H1 (cell line): ENCODE measurements around the gene NECAB3. TPM values are rescaled to one million over a fixed set of nuclear protein-coding genes. Genes with fewer than 3 reads are reported as not detected.

ENCODE experiments used
- CTCF ChIA-PET: fragments of 300-600 bp; sonication (Branson Sonifier 250); formaldehyde crosslinking; loops from one replicate; lab custom pipeline; 2021; ENCODE audit not compliant: partially characterized antibody; lab: Charles Lee
- POLR2A ChIA-PET: fragments of 300-600 bp; sonication (Branson Sonifier 250); formaldehyde crosslinking; loops from one replicate; lab custom pipeline; 2021; ENCODE audit warnings: inconsistent platforms; ENCODE audit not compliant: partially characterized antibody; lab: Charles Lee
- DNase-seq, 2 experiments: peaks; one replicate each; pipeline versions ENCODE4 v3.0.0 to v3.0.0-alpha.2; 2010 to 2022; ENCODE audit warnings: low spot score in 2 of 2, low read depth in 1 of 2, mixed read lengths in 1 of 2
- FAIRE-seq: peaks from 2 replicates; lab custom pipeline; 2011; peaks lifted over from hg19 to GRCh38; lab: Jason Lieb, UNC
- H2AFZ ChIP-seq: 2 replicates; pipeline ENCODE4 v1.8.1; 2012; ENCODE audit warnings: low read length, inconsistent platforms
- H2AK5ac ChIP-seq: 2 replicates; pipeline ENCODE4 v1.6.1; 2013; ENCODE audit warnings: low read depth, low read length
- H2BK120ac ChIP-seq: replicated peaks from 2 replicates; pipeline ENCODE3; 2013; ENCODE audit warnings: low read depth, low read length, inconsistent platforms
- H2BK12ac ChIP-seq: 2 replicates; pipeline ENCODE4 v1.6.1; 2013; ENCODE audit warnings: low read depth, low read length
- H2BK15ac ChIP-seq: 2 replicates; pipeline ENCODE4 v1.6.1; 2013; ENCODE audit warnings: low read length
- H2BK20ac ChIP-seq: 2 replicates; pipeline ENCODE4 v1.6.1; 2013; ENCODE audit warnings: low read length
- H2BK5ac ChIP-seq: 2 replicates; pipeline ENCODE4 v1.6.1; 2013; ENCODE audit warnings: low read depth, low read length
- H3K14ac ChIP-seq: 2 replicates; pipeline ENCODE4 v1.6.1; 2013; ENCODE audit warnings: inconsistent platforms; ENCODE audit not compliant: insufficient read length
- H3K18ac ChIP-seq: 2 replicates; pipeline ENCODE4 v1.6.1; 2013; ENCODE audit warnings: low read length; ENCODE audit errors: extremely low read depth
- H3K23ac ChIP-seq: 2 replicates; pipeline ENCODE4 v1.6.1; 2013; ENCODE audit warnings: inconsistent platforms; ENCODE audit not compliant: insufficient read length
- H3K23me2 ChIP-seq: 2 replicates; pipeline ENCODE4 v1.6.1; 2013; ENCODE audit warnings: low read depth, low read length
- H3K27ac ChIP-seq: 2 replicates; pipeline ENCODE4 v1.6.1; 2011; ENCODE audit warnings: low read depth, low read length, inconsistent platforms
- H3K27me3 ChIP-seq, 4 experiments: replicated peaks in 1 of 4; 1 replicate in 1 of 4; 2 replicates in 3 of 4; pipeline versions ENCODE4 v1.6.1 to v1.8.1; 2011 to 2013; ENCODE audit warnings: low read length in 3 of 4, mild to moderate bottlenecking in 3 of 4, inconsistent platforms in 2 of 4, mixed read lengths in 2 of 4, moderate library complexity in 1 of 4; ENCODE audit not compliant: control insufficient read depth in 3 of 4, insufficient read depth in 3 of 4; ENCODE audit errors: extremely low read depth in 1 of 4
- H3K36me3 ChIP-seq, 4 experiments: 2 replicates each; pipeline versions ENCODE4 v1.6.1 to v1.8.1; 2011 to 2013; ENCODE audit warnings: mild to moderate bottlenecking in 4 of 4, low read length in 3 of 4, moderate library complexity in 2 of 4, control low read depth in 1 of 4, inconsistent platforms in 1 of 4; ENCODE audit not compliant: insufficient read depth in 4 of 4, control insufficient read depth in 2 of 4
- H3K4ac ChIP-seq: replicated peaks from 2 replicates; pipeline ENCODE3; 2013; ENCODE audit warnings: low read length, low read depth, mixed read lengths, inconsistent platforms; ENCODE audit not compliant: insufficient read length
- H3K4me1 ChIP-seq, 4 experiments: replicated peaks in 1 of 4; 1 replicate in 1 of 4; 2 replicates in 3 of 4; pipeline versions ENCODE4 v1.6.1 to v1.8.1; 2011 to 2013; ENCODE audit warnings: low read length in 3 of 4, inconsistent platforms in 2 of 4, mixed read lengths in 1 of 4; ENCODE audit not compliant: insufficient read depth in 4 of 4, control insufficient read depth in 3 of 4
- H3K4me2 ChIP-seq, 2 experiments: 2 replicates each; pipeline versions ENCODE4 v1.6.1 to v1.8.1; 2011 to 2013; ENCODE audit warnings: low read depth in 2 of 2, low read length in 2 of 2, control low read depth in 1 of 2, inconsistent platforms in 1 of 2, mild to moderate bottlenecking in 1 of 2; ENCODE audit not compliant: insufficient read depth in 1 of 2
- H3K4me3 ChIP-seq, 4 experiments: fragments of 200-600, 300-600 bp in 1 of 4; sonication (generic), shearing (Covaris generic), sonication (Bioruptor Twin) in 1 of 4; 2 replicates each; pipeline versions ENCODE4 v1.5.1 to v1.8.1; 2011 to 2016; ENCODE audit warnings: low read length in 4 of 4, low read depth in 3 of 4, control low read depth in 2 of 4, inconsistent platforms in 2 of 4, mild to moderate bottlenecking in 2 of 4, mixed read lengths in 1 of 4, moderate library complexity in 1 of 4; ENCODE audit not compliant: insufficient read depth in 2 of 4; ENCODE audit errors: extremely low read depth in 1 of 4
- H3K56ac ChIP-seq: replicated peaks from 2 replicates; pipeline ENCODE3; 2013; ENCODE audit warnings: low read depth, mild to moderate bottlenecking, mixed read lengths, low read length, inconsistent platforms; ENCODE audit not compliant: insufficient read length
- H3K79me1 ChIP-seq: 2 replicates; pipeline ENCODE4 v1.6.1; 2013; ENCODE audit warnings: low read depth, low read length, control low read depth
- H3K79me2 ChIP-seq, 2 experiments: 2 replicates each; pipeline versions ENCODE4 v1.6.1 to v1.8.1; 2012 to 2013; ENCODE audit warnings: low read length in 2 of 2, mild to moderate bottlenecking in 2 of 2, inconsistent platforms in 1 of 2; ENCODE audit not compliant: insufficient read depth in 2 of 2, control insufficient read depth in 1 of 2
- H3K9ac ChIP-seq, 4 experiments: replicated peaks in 1 of 4; 1 replicate in 1 of 4; 2 replicates in 3 of 4; pipeline versions ENCODE4 v1.6.1 to v1.8.1; 2011 to 2013; ENCODE audit warnings: low read depth in 3 of 4, low read length in 3 of 4, control low read depth in 2 of 4, mild to moderate bottlenecking in 2 of 4, moderate library complexity in 2 of 4, inconsistent platforms in 1 of 4; ENCODE audit errors: extremely low read depth in 1 of 4
- H3K9me3 ChIP-seq, 2 experiments: 2 replicates each; pipeline versions ENCODE4 v1.6.1 to v1.8.1; 2012 to 2013; ENCODE audit warnings: mild to moderate bottlenecking in 2 of 2, moderate library complexity in 2 of 2, control low read depth in 1 of 2, inconsistent platforms in 1 of 2, low read depth in 1 of 2, low read length in 1 of 2, mixed read lengths in 1 of 2; ENCODE audit not compliant: insufficient read depth in 2 of 2
- H4K20me1 ChIP-seq, 2 experiments: replicated peaks in 1 of 2; 2 replicates each; pipeline versions ENCODE3 to v1.8.1; 2011 to 2013; ENCODE audit warnings: inconsistent platforms in 2 of 2, low read length in 2 of 2, mild to moderate bottlenecking in 1 of 2; ENCODE audit not compliant: insufficient read depth in 2 of 2, control insufficient read depth in 1 of 2
- H4K5ac ChIP-seq: 2 replicates; pipeline ENCODE4 v1.6.1; 2013; ENCODE audit warnings: low read length, low read depth, mixed read lengths, inconsistent platforms; ENCODE audit not compliant: insufficient read length
- H4K8ac ChIP-seq: 2 replicates; pipeline ENCODE4 v1.8.0; 2013; ENCODE audit warnings: mild to moderate bottlenecking, moderate library complexity, low read length, inconsistent platforms; ENCODE audit not compliant: insufficient read depth; ENCODE audit errors: extremely low read depth
- H4K91ac ChIP-seq: replicated peaks from 2 replicates; pipeline ENCODE3; 2013; ENCODE audit warnings: low read length, mixed read lengths, inconsistent platforms; ENCODE audit not compliant: insufficient read length
- EZH2 ChIP-seq: fragments of 200-600 bp; sonication (generic); IDR thresholded peaks from 2 replicates; pipeline ENCODE4 v1.7.1; 2012; ENCODE audit warnings: low read depth, mild to moderate bottlenecking, moderate library complexity, low read length, inconsistent platforms; ENCODE audit not compliant: severe bottlenecking
- FOSL1 ChIP-seq: IDR thresholded peaks from 2 replicates; pipeline ENCODE4 v1.6.1; 2011; ENCODE audit warnings: mild to moderate bottlenecking, low read depth, low read length, moderate library complexity; ENCODE audit not compliant: insufficient read depth
- GTF2F1 ChIP-seq: IDR thresholded peaks from 2 replicates; pipeline ENCODE4 v1.6.1; 2012; ENCODE audit warnings: low read depth, low read length, improper control_type of control experiment, borderline replicate concordance
- PHF8 ChIP-seq: fragments of 200-600 bp; sonication (generic); conservative IDR thresholded peaks from 2 replicates; pipeline ENCODE4 v1.7.1; 2012; ENCODE audit warnings: low read depth, mild to moderate bottlenecking, inconsistent platforms, low read length, moderate library complexity
- RNF2 ChIP-seq: fragments of 200-900, 300-1000 bp; sonication (generic); IDR thresholded peaks from 2 replicates; pipeline ENCODE4 v1.7.1; 2016; ENCODE audit warnings: borderline replicate concordance, low read depth, mild to moderate bottlenecking, antibody characterized with exemption, low read length; ENCODE audit not compliant: poor library complexity, severe bottlenecking; ENCODE audit errors: missing control alignments
- USF2 ChIP-seq: IDR thresholded peaks from 2 replicates; pipeline ENCODE4 v1.6.1; 2011; ENCODE audit warnings: low read length, improper control_type of control experiment
- WGBS, 2 experiments: shearing (Covaris generic) in 1 of 2; methylation state at CpG; one replicate each; pipeline versions ENCODE4 v1.1.6 to v1.1.7; 2013 to 2015; ENCODE audit warnings: low lambda C conversion rate in 2 of 2, mixed read lengths in 2 of 2, inconsistent platforms in 1 of 2, low coverage in 1 of 2, missing lambda C conversion rate in 1 of 2; ENCODE audit not compliant: insufficient replicate concordance in 2 of 2, insufficient coverage in 1 of 2, insufficient read length in 1 of 2; ENCODE audit errors: extremely low coverage in 1 of 2, missing lambda C conversion rate in 1 of 2; 5-methylcytosine and 5-hydroxymethylcytosine counted together
- polyA plus RNA-seq, 7 experiments: library from polyadenylated mRNA; depleted of rRNA in 3 of 7; stranded (reverse) in 5 of 7; unstranded in 2 of 7; fragments of >200 nt in 5 of 7; fragments of 200-250 nt in 2 of 7; gene quantifications; 1 replicate in 5 of 7; 2 replicates in 1 of 7; 4 replicates in 1 of 7; pipeline versions ENCODE4 v1.2.1 to v1.2.3, GENCODE V29; 2011 to 2013; ENCODE audit warnings: missing spikeins in 2 of 7, mixed read lengths in 2 of 7
- total RNA-seq: library from RNA; stranded (reverse); fragmentation: NEBNext Ultra II Directional; extraction: Animal tissue kit (Norgen Biotek cat#: 25700); gene quantifications from 2 replicates; pipeline ENCODE4 v1.2.1, GENCODE V29; 2021

NECAB3 gene
- total and polyA plus RNA-seq, 2 of the 8 experiments (the other 6 are each of a cell fraction or from before 2014, with no cell fraction given): 20.5 to 46.2 TPM

DNA sequence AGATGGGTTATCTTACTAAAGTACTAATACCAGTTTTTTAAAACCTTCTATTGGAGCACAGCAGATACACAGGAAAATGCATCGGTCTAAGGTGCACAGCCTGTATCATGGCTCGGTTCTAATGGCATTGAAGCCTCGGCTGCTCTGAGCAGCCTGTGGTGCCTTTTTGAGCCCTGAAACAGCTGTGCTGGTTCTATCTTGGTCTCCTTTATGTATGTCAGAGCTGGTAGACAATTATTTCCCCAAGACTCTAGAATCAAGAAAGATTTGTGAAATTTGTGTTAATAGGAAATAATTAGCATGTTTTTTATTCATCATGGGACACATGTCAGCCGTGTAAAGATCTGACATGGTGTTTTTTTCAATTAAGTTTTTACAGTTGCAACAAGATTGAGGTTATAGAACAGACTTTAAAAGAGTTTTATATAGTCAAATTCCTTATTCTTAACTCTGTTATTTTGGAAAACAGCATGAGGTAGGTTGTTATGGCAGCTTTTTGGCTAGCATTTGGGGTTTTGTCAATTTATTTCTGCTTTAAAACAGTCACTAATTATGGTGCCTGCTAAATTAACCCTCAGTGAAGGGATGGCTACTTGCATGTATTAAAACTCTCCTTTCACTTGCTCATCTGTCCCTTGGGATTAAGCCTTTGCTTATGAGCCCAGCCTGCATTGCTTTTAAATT lies 52.4 kb downstream of the NECAB3 start:
- Histone ChIP-seq H2BK12ac (no peak overlapping the region), H3K27me3 (no peaks in the 10 kb centered on the region), H2BK120ac (no peak overlapping the region), H4K91ac (no peak overlapping the region), H3K4me3 (no peak overlapping the region), H3K9me3 (no peaks in the 10 kb centered on the region), H3K36me3 (peaks cover 0 to 10% (median 2%) of the 10 kb centered on the region in 4 experiments; a peak in 4 of 8 replicates), H4K8ac (no peak overlapping the region), H4K5ac (no peak overlapping the region), H3K79me1 (no peaks in the 10 kb centered on the region), H3K14ac (no peak overlapping the region), H3K79me2 (no peaks in the 10 kb centered on the region), H2BK15ac (no peak overlapping the region), H3K18ac (no peak overlapping the region), H3K56ac (no peak overlapping the region), H3K23me2 (no peaks in the 10 kb centered on the region), H4K20me1 (no peaks in the 10 kb centered on the region), H3K23ac (no peak overlapping the region), H3K4me2 (no peak overlapping the region), H3K4ac (no peak overlapping the region), H3K4me1 (no peaks in the 10 kb centered on the region), H2AFZ (no peak overlapping the region), H3K9ac (no peak overlapping the region), H2BK5ac (no peak overlapping the region), H2BK20ac (no peak overlapping the region), H3K27ac (no peak overlapping the region), H2AK5ac (no peak overlapping the region)
- FAIRE-seq: no peak
- ChIA-PET CTCF (interaction anchor here (1.2 kb wide), 1 partner anchor 158 kb away, joined by 3 read pairs; no protein-coding TSS in a partner anchor), POLR2A (no interaction called here)
- DNase-seq: no peak
- 91% methylated on average over 4 of the region's 4 CpGs; no CpG with 5 or more reads in 1 of the 2 experiments for WGBS, 2 experiments
- TF ChIP-seq FOSL1: no peak
- TF ChIP-seq PHF8: no peak
- TF ChIP-seq GTF2F1: no peak
- no peak for TF ChIP-seq RNF2
- no peak for TF ChIP-seq EZH2
- no peak for TF ChIP-seq USF2
